K562 (cell line): ENCODE results near the gene PHF10. TPM values are rescaled to one million over a fixed set of nuclear protein-coding genes. Genes with fewer than 3 reads are reported as not detected.

Experiments used
- COPS2 ChIP-seq: fragments of 450-650 bp; conservative IDR thresholded peaks from 2 replicates; pipeline ENCODE4 v1.6.1; 2016; ENCODE audit warnings: mild to moderate bottlenecking, moderate library complexity
- POLR2AphosphoS2 ChIP-seq: IDR thresholded peaks from 2 replicates; pipeline ENCODE4 v1.6.1; 2012; ENCODE audit warnings: low read length, improper control_type of control experiment
- POLR3G ChIP-seq: IDR thresholded peaks from 2 replicates; pipeline ENCODE4 v1.6.1; 2011; ENCODE audit not compliant: insufficient read length, insufficient replicate concordance; ENCODE audit errors: extremely low read depth
- POU5F1 ChIP-seq: fragments of 150-350 bp; IDR thresholded peaks from 2 replicates; pipeline ENCODE4 v1.6.1; 2014; ENCODE audit warnings: borderline replicate concordance, low read length, low read depth, mild to moderate bottlenecking; ENCODE audit not compliant: partially characterized antibody
- SLC30A9 ChIP-seq: fragments of 250-450 bp; sonication (Bioruptor Pico); IDR thresholded peaks from 2 replicates; pipeline ENCODE4 v1.8.0; 2022; ENCODE audit warnings: mild to moderate bottlenecking, moderate library complexity
- TCF7 ChIP-seq: sonication (generic); IDR thresholded peaks from 2 replicates; pipeline ENCODE4 v1.6.1; 2016; ENCODE audit warnings: antibody characterized with exemption, borderline replicate concordance
- WHSC1 ChIP-seq: IDR thresholded peaks from one replicate; pipeline ENCODE4 v1.6.1; 2012; ENCODE audit warnings: low read length, control low read depth, inconsistent platforms
- YY1 ChIP-seq, 3 experiments: IDR thresholded peaks; 2 replicates each; pipeline ENCODE4 v1.6.1; 2011; ENCODE audit warnings: low read length in 2 of 3, mild to moderate bottlenecking in 2 of 3, moderate library complexity in 2 of 3, borderline replicate concordance in 1 of 3, control low read depth in 1 of 3, low read depth in 1 of 3; ENCODE audit not compliant: insufficient read depth in 3 of 3, insufficient replicate concordance in 2 of 3, control insufficient read depth in 1 of 3, insufficient read length in 1 of 3; ENCODE audit errors: extremely low read depth in 1 of 3
- ZBTB1 ChIP-seq: sonication (generic); formaldehyde crosslinking; IDR thresholded peaks from 2 replicates; pipeline ENCODE4 v1.8.1; 2023; ENCODE audit warnings: missing genetic modification reagents, low read depth, mild to moderate bottlenecking, borderline replicate concordance
- ZNF165 ChIP-seq: fragments of 250-450 bp; sonication (Bioruptor Pico); IDR thresholded peaks from 2 replicates; pipeline ENCODE4 v1.4.0; 2020; ENCODE audit warnings: borderline replicate concordance
- ZNF197 ChIP-seq: fragments of 200-800 bp; sonication (Bioruptor generic); IDR thresholded peaks from 2 replicates; pipeline ENCODE4 v1.6.1; 2016; ENCODE audit warnings: low read depth, missing genetic modification characterization, missing compliant biosample characterization
- ZNF436 ChIP-seq: fragments of 250-450, 450-650 bp; sonication (Bioruptor Pico); formaldehyde crosslinking; IDR thresholded peaks from 2 replicates; pipeline ENCODE4 v1.7.0; 2020; ENCODE audit warnings: mild to moderate bottlenecking
- ZNF75A ChIP-seq: fragments of 450-650 bp; formaldehyde crosslinking; IDR thresholded peaks from 2 replicates; pipeline ENCODE4 v1.4.0; 2020; ENCODE audit warnings: mild to moderate bottlenecking
- polyA plus RNA-seq, 8 experiments: library from polyadenylated mRNA; depleted of rRNA in 4 of 8; stranded (reverse) in 5 of 8; unstranded in 3 of 8; fragments of >200 nt; fragmentation: Nextera tagmentation in 2 of 8; fragmentation: Illumina TruSeq in 1 of 8; extraction: Ambion mirVana in 2 of 8; extraction: Trizol in 1 of 8; gene quantifications; 2 replicates each; pipeline versions ENCODE4 v1.2.1 to v1.2.3, GENCODE V29; 2011 to 2014; ENCODE audit warnings: inconsistent platforms in 1 of 8, missing spikeins in 1 of 8
- total RNA-seq, 7 experiments: library from RNA; depleted of rRNA in 6 of 7; stranded (reverse); fragments of >200 nt in 6 of 7; fragmentation: Illumina TruSeq in 2 of 7; extraction: Trizol in 2 of 7; gene quantifications; 2 replicates each; pipeline versions ENCODE4 v1.2.1 to v1.2.3, GENCODE V29; 2011 to 2021; ENCODE audit warnings: low replicate concordance in 1 of 7
- TF ChIP-seq, protein P1 (sequence below): fragments of 250-450 bp; sonication (Bioruptor Pico); IDR thresholded peaks from 2 replicates; pipeline ENCODE4 v1.5.0; 2022; ENCODE audit warnings: mild to moderate bottlenecking
- TF ChIP-seq, protein P2 (sequence below): fragments of 450-650 bp; formaldehyde crosslinking; IDR thresholded peaks from 2 replicates; pipeline ENCODE4 v1.4.0; 2022; ENCODE audit warnings: missing genetic modification characterization
- TF ChIP-seq, protein P3 (sequence below): fragments of 450-650 bp; IDR thresholded peaks from 2 replicates; pipeline ENCODE4 v1.6.1; 2017; ENCODE audit warnings: antibody characterized with exemption, mild to moderate bottlenecking
- TF ChIP-seq, protein P4 (sequence below): fragments of 250-450 bp; sonication (Bioruptor Pico); IDR thresholded peaks from 2 replicates; pipeline ENCODE4 v1.9.0; 2021; ENCODE audit warnings: mild to moderate bottlenecking

The PHF10 gene
- total and polyA plus RNA-seq, 9 of the 15 experiments (the other 6 are each of a cell fraction or from before 2014, with no cell fraction given) = 23.9 to 88.9 (median 46.0) TPM

DNA sequence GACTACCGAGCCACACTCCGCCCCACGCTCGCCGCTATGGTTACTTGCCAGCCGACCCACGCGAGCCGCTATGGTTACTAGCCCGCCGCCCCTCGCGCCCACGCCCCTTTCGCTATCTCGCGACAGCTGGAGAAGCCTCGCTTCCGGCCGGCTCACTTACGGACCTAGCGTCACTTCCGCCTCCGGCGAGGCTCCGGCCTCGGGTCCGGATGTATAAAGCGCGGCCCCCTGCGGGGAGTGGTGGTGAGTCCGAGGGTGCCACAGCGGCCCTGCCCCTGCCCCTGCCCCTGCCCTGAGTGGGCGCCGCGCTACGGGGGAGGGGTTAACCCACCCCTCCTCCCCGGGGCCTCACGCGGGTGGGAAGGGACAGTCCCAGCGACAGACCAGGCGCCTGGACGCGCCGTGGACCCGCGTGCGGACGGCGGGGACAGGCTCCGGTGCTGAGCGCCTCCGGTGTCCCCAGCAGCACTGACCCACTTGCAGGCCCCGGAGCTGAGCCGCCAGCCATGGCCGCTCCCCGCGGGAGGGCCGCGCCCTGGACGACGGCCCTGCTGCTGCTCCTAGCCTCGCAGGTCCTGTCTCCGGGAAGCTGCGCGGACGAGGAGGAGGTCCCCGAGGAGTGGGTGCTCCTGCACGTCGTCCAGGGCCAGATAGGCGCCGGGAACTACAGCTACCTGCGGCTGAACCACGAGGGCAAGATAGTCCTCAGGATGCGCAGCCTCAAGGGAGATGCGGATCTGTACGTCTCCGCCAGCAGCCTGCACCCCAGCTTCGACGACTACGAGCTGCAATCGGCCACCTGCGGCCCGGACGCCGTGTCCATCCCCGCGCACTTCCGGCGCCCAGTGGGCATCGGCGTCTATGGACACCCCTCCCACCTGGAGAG lies 22.1 kb downstream of the PHF10 start, which contains the start of the genes C6orf120 and WDR27 (continued):
- TF ChIP-seq POLR3G (no peak), TCF7 (no peak; the same call in 1 of the 2 replicates), ZNF75A (no peak), COPS2 (no peak), ZNF436 (CRISPR knock-in tag) (peak; percentile 14; the same call in 1 of the 2 replicates), SLC30A9 (CRISPR knock-in tag) (no peak), YY1 (IDR thresholded peaks at IDR 0.05; ENCODE audit: borderline replicate concordance in 1 of 3, control insufficient read depth in 1 of 3, extremely low read depth in 1 of 3, insufficient read depth in 3 of 3, insufficient read length in 1 of 3, insufficient replicate concordance in 2 of 3, low read depth in 1 of 3, low read length in 2 of 3) (peak in 1 of 3 experiments; percentile 63), POLR2AphosphoS2 (peak; percentile 45; the same call in 1 of the 2 replicates), ZBTB1 (CRISPR knock-in tag) (0 out of 2 replicates have a peak, but pooled peaks have one; percentile 68), ZNF197 (CRISPR knock-in tag) (no peak), POU5F1 (no peak), WHSC1 (no peak), ZNF165 (no peak)
- TF ChIP-seq, protein P1, sequence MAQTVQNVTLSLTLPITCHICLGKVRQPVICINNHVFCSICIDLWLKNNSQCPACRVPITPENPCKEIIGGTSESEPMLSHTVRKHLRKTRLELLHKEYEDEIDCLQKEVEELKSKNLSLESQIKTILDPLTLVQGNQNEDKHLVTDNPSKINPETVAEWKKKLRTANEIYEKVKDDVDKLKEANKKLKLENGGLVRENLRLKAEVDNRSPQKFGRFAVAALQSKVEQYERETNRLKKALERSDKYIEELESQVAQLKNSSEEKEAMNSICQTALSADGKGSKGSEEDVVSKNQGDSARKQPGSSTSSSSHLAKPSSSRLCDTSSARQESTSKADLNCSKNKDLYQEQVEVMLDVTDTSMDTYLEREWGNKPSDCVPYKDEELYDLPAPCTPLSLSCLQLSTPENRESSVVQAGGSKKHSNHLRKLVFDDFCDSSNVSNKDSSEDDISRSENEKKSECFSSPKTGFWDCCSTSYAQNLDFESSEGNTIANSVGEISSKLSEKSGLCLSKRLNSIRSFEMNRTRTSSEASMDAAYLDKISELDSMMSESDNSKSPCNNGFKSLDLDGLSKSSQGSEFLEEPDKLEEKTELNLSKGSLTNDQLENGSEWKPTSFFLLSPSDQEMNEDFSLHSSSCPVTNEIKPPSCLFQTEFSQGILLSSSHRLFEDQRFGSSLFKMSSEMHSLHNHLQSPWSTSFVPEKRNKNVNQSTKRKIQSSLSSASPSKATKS = no peak
- TF ChIP-seq, protein P2, sequence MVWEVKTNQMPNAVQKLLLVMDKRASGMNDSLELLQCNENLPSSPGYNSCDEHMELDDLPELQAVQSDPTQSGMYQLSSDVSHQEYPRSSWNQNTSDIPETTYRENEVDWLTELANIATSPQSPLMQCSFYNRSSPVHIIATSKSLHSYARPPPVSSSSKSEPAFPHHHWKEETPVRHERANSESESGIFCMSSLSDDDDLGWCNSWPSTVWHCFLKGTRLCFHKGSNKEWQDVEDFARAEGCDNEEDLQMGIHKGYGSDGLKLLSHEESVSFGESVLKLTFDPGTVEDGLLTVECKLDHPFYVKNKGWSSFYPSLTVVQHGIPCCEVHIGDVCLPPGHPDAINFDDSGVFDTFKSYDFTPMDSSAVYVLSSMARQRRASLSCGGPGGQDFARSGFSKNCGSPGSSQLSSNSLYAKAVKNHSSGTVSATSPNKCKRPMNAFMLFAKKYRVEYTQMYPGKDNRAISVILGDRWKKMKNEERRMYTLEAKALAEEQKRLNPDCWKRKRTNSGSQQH = no peak
- TF ChIP-seq, protein P3, sequence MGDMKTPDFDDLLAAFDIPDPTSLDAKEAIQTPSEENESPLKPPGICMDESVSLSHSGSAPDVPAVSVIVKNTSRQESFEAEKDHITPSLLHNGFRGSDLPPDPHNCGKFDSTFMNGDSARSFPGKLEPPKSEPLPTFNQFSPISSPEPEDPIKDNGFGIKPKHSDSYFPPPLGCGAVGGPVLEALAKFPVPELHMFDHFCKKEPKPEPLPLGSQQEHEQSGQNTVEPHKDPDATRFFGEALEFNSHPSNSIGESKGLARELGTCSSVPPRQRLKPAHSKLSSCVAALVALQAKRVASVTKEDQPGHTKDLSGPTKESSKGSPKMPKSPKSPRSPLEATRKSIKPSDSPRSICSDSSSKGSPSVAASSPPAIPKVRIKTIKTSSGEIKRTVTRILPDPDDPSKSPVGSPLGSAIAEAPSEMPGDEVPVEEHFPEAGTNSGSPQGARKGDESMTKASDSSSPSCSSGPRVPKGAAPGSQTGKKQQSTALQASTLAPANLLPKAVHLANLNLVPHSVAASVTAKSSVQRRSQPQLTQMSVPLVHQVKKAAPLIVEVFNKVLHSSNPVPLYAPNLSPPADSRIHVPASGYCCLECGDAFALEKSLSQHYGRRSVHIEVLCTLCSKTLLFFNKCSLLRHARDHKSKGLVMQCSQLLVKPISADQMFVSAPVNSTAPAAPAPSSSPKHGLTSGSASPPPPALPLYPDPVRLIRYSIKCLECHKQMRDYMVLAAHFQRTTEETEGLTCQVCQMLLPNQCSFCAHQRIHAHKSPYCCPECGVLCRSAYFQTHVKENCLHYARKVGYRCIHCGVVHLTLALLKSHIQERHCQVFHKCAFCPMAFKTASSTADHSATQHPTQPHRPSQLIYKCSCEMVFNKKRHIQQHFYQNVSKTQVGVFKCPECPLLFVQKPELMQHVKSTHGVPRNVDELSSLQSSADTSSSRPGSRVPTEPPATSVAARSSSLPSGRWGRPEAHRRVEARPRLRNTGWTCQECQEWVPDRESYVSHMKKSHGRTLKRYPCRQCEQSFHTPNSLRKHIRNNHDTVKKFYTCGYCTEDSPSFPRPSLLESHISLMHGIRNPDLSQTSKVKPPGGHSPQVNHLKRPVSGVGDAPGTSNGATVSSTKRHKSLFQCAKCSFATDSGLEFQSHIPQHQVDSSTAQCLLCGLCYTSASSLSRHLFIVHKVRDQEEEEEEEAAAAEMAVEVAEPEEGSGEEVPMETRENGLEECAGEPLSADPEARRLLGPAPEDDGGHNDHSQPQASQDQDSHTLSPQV = no peak
- TF ChIP-seq, protein P4, sequence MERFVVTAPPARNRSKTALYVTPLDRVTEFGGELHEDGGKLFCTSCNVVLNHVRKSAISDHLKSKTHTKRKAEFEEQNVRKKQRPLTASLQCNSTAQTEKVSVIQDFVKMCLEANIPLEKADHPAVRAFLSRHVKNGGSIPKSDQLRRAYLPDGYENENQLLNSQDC (CRISPR knock-in tag) = no peak
